Ascending aorta (tissue), 2 donors: ENCODE results near the gene CNTNAP5. TPM values are rescaled to one million over a fixed set of nuclear protein-coding genes. Genes with fewer than 3 reads are reported as not detected.

Source experiments
- DNase-seq, 2 donors: peaks; one replicate each; pipeline ENCODE4 v3.0.0-alpha.2; 2019; ENCODE audit warnings: low spot score in 2 of 2
- H3K27ac ChIP-seq, 2 donors: fragments of 200-600 bp; sonication (generic); one replicate each; pipeline ENCODE4 v1.5.1; 2016 to 2017; ENCODE audit warnings: mild to moderate bottlenecking in 1 of 2
- H3K27me3 ChIP-seq: fragments of 200-600 bp; sonication (generic); one replicate; pipeline ENCODE4 v1.5.1; 2017
- H3K36me3 ChIP-seq, 2 donors: fragments of 200-600 bp; sonication (generic); one replicate each; pipeline ENCODE4 v1.5.1; 2016
- H3K4me1 ChIP-seq, 2 donors: fragments of 200-600 bp; sonication (generic); one replicate each; pipeline ENCODE4 v1.5.1; 2016 to 2017; ENCODE audit warnings: mild to moderate bottlenecking in 1 of 2
- H3K4me3 ChIP-seq, 2 donors: fragments of 200-600 bp; sonication (generic); one replicate each; pipeline ENCODE4 v1.5.1; 2016 to 2017; ENCODE audit warnings: mild to moderate bottlenecking in 1 of 2
- H3K9me3 ChIP-seq, 2 donors: fragments of 200-600 bp; sonication (generic); one replicate each; pipeline ENCODE4 v1.5.1; 2016
- CTCF ChIP-seq, 3 experiments: fragments of 200-600 bp in 2 of 3; fragments of 450-650 bp in 1 of 3; sonication (generic) in 2 of 3; IDR thresholded peaks; one replicate each; pipeline ENCODE4 v1.5.1; 2016 to 2019; ENCODE audit warnings: antibody characterized with exemption in 3 of 3, mild to moderate bottlenecking in 1 of 3, moderate library complexity in 1 of 3
- intact Hi-C: fragments of 100-400 bp; cut with DNase I; formaldehyde crosslinking; loops from one replicate; pipeline ENCODE4 v1.15.1; 2023
- total RNA-seq: library from RNA; depleted of rRNA; stranded (reverse); fragments of >200 nt; gene quantifications from one replicate; pipeline ENCODE4 v1.1.0, GENCODE V29; 2016

Gene CNTNAP5
- total RNA-seq, 1 donor from 2014 or later, result not detected

GRCh38 chr2:124264551-124265091 lies 239.5 kb downstream of the CNTNAP5 start:
- DNase-seq, result no peak
- intact Hi-C loops, result no loop called here
- Histone ChIP-seq H3K9me3 (no peaks in the 10 kb centered on the region), H3K4me3 (no peak overlapping the region), H3K27me3 (no peaks in the 10 kb centered on the region), H3K36me3 (no peaks in the 10 kb centered on the region), H3K27ac (no peak overlapping the region), H3K4me1 (no peaks in the 10 kb centered on the region)
- no peak for TF ChIP-seq CTCF (IDR thresholded peaks at IDR 0.05)

GRCh38 chr2:124267794-124268193 lies 242.7 kb downstream of the CNTNAP5 start:
- intact Hi-C loops, result no loop called here
- H3K27ac ChIP-seq, result no peak overlapping the region

GRCh38 chr2:124269348-124269747 lies 244.3 kb downstream of the CNTNAP5 start:
- H3K36me3 ChIP-seq, result no peaks in the 10 kb centered on the region
- no peaks in the 10 kb centered on the region for H3K4me1 ChIP-seq
- no peak overlapping the region for H3K27ac ChIP-seq
- H3K9me3 ChIP-seq, result no peaks in the 10 kb centered on the region
- H3K27me3 ChIP-seq, result no peaks in the 10 kb centered on the region
- no peak for TF ChIP-seq CTCF (IDR thresholded peaks at IDR 0.05)
- intact Hi-C loops, result no loop called here
- H3K4me3 ChIP-seq, result no peak overlapping the region
- DNase-seq, result no peak

More at GRCh38 chr2:124267794-124268193, 242.7 kb downstream of the CNTNAP5 start:
- H3K27me3 ChIP-seq, result no peaks in the 10 kb centered on the region
- H3K4me3 ChIP-seq, result no peak overlapping the region
- TF ChIP-seq CTCF (IDR thresholded peaks at IDR 0.05), result no peak
- no peak for DNase-seq
- H3K9me3 ChIP-seq, result no peaks in the 10 kb centered on the region
- H3K4me1 ChIP-seq, result no peaks in the 10 kb centered on the region
- H3K36me3 ChIP-seq, result no peaks in the 10 kb centered on the region

GRCh38 chr2:124272261-124272841 lies 247.3 kb downstream of the CNTNAP5 start:
- intact Hi-C loops, result no loop called here
- H3K36me3 ChIP-seq, result no peaks in the 10 kb centered on the region
- H3K9me3 ChIP-seq, result no peaks in the 10 kb centered on the region
- H3K27me3 ChIP-seq, result no peaks in the 10 kb centered on the region
- no peak for TF ChIP-seq CTCF (IDR thresholded peaks at IDR 0.05)
- DNase-seq, result no peak
- H3K4me1 ChIP-seq, result no peaks in the 10 kb centered on the region
- H3K4me3 ChIP-seq, result no peak overlapping the region
- no peak overlapping the region for H3K27ac ChIP-seq

GRCh38 chr2:124281541-124281940 lies 256.5 kb downstream of the CNTNAP5 start:
- intact Hi-C loops, result no loop called here
- H3K4me1 ChIP-seq, result no peaks in the 10 kb centered on the region
- H3K4me3 ChIP-seq, result no peak overlapping the region
- H3K36me3 ChIP-seq, result no peaks in the 10 kb centered on the region
- TF ChIP-seq CTCF (IDR thresholded peaks at IDR 0.05), result no peak
- no peak for DNase-seq
- no peak overlapping the region for H3K27ac ChIP-seq
- H3K27me3 ChIP-seq, result no peaks in the 10 kb centered on the region
- no peaks in the 10 kb centered on the region for H3K9me3 ChIP-seq
